ENCODE measurements around the gene RGS5. TPM values are rescaled to one million over a fixed set of nuclear protein-coding genes. Genes with fewer than 3 reads are reported as not detected.

RGS5 gene
- total and polyA plus RNA-seq, 4 donors: 4.6 to 12.7 (median 7.4) TPM

GRCh38 chr1:163130225-163130856, 72.4 kb downstream of the RGS5 start:
- Histone ChIP-seq H3K27ac (ENCODE audit: low read depth in 1 of 2, low read length in 2 of 2) (no peak overlapping the region), H3K27me3 (ENCODE audit: control insufficient read depth in 4 of 4, insufficient read depth in 4 of 4, low read length in 3 of 4) (no peaks in the 10 kb centered on the region), H3K9ac (ENCODE audit: low read depth in 1 of 2, low read length in 2 of 2) (no peak overlapping the region), H3K4me1 (ENCODE audit: control insufficient read depth in 4 of 4, insufficient read depth in 4 of 4, low read length in 3 of 4) (no peaks in the 10 kb centered on the region), H3K4me3 (ENCODE audit: low read depth in 1 of 3, low read length in 3 of 3) (no peak overlapping the region), H3K9me3 (ENCODE audit: control insufficient read depth in 4 of 4, low read length in 3 of 4) (no peaks in the 10 kb centered on the region), H3K36me3 (ENCODE audit: control insufficient read depth in 4 of 4, insufficient read depth in 3 of 4, low read depth in 1 of 4, low read length in 3 of 4) (no peaks in the 10 kb centered on the region)
- DNase-seq (ENCODE audit: low spot score): no peak
- WGBS: 60% methylated on average over 1 of the region's 1 CpG
- TF ChIP-seq FOXA2 (IDR thresholded peaks at IDR 0.05): no peak
- no peak for TF ChIP-seq EGR1 (IDR thresholded peaks at IDR 0.05; ENCODE audit: low read depth in 2 of 2)

- H3K4me1 ChIP-seq (ENCODE audit: control insufficient read depth in 4 of 4, insufficient read depth in 4 of 4, low read length in 3 of 4): no peaks in the 10 kb centered on the region
- TF ChIP-seq YY1 (IDR thresholded peaks at IDR 0.05): no peak
- TF ChIP-seq RAD21 (IDR thresholded peaks at IDR 0.05): no peak
- TF ChIP-seq ZBTB33 (IDR thresholded peaks at IDR 0.05): no peak
- TF ChIP-seq JUND (IDR thresholded peaks at IDR 0.05): no peak
- TF ChIP-seq EGR1 (IDR thresholded peaks at IDR 0.05; ENCODE audit: low read depth in 2 of 2): no peak
- TF ChIP-seq SP1 (IDR thresholded peaks at IDR 0.05): no peak
- TF ChIP-seq GABPA (IDR thresholded peaks at IDR 0.05 in 1 of 2, conservative IDR thresholded peaks at IDR 0.05 in 1 of 2): no peak
- TF ChIP-seq MAX (IDR thresholded peaks at IDR 0.05): no peak
- no peak for TF ChIP-seq ATF3 (IDR thresholded peaks at IDR 0.05)
- no peak for TF ChIP-seq FOXA1 (IDR thresholded peaks at IDR 0.05)
- TF ChIP-seq RXRA (IDR thresholded peaks at IDR 0.05): no peak
- TF ChIP-seq HNF4A (conservative IDR thresholded peaks at IDR 0.05): no peak
- no peak for TF ChIP-seq NR2F2 (IDR thresholded peaks at IDR 0.05)
- DNase-seq (ENCODE audit: low spot score): no peak
- H3K4me3 ChIP-seq (ENCODE audit: low read depth in 1 of 3, low read length in 3 of 3): no peak overlapping the region
- H3K27ac ChIP-seq (ENCODE audit: low read depth in 1 of 2, low read length in 2 of 2): no peak overlapping the region
- H3K27me3 ChIP-seq (ENCODE audit: control insufficient read depth in 4 of 4, insufficient read depth in 4 of 4, low read length in 3 of 4): no peaks in the 10 kb centered on the region
- WGBS: 78% methylated on average over 2 of the region's 2 CpGs
- H3K36me3 ChIP-seq (ENCODE audit: control insufficient read depth in 4 of 4, insufficient read depth in 3 of 4, low read depth in 1 of 4, low read length in 3 of 4): no peaks in the 10 kb centered on the region
- no peak overlapping the region for H3K9ac ChIP-seq (ENCODE audit: low read depth in 1 of 2, low read length in 2 of 2)
- no peaks in the 10 kb centered on the region for H3K9me3 ChIP-seq (ENCODE audit: control insufficient read depth in 4 of 4, low read length in 3 of 4)
Measured at GRCh38 chr1:163128282-163128681, 74.4 kb downstream of the RGS5 start.

GRCh38 chr1:163124812-163125211, 77.9 kb downstream of the RGS5 start:
- Histone ChIP-seq H3K9me3 (ENCODE audit: control insufficient read depth in 4 of 4, low read length in 3 of 4) (no peaks in the 10 kb centered on the region), H3K36me3 (ENCODE audit: control insufficient read depth in 4 of 4, insufficient read depth in 3 of 4, low read depth in 1 of 4, low read length in 3 of 4) (no peaks in the 10 kb centered on the region), H3K9ac (ENCODE audit: low read depth in 1 of 2, low read length in 2 of 2) (no peak overlapping the region), H3K4me3 (ENCODE audit: low read depth in 1 of 3, low read length in 3 of 3) (no peak overlapping the region), H3K27ac (ENCODE audit: low read depth in 1 of 2, low read length in 2 of 2) (no peak overlapping the region), H3K4me1 (ENCODE audit: control insufficient read depth in 4 of 4, insufficient read depth in 4 of 4, low read length in 3 of 4) (no peaks in the 10 kb centered on the region), H3K27me3 (ENCODE audit: control insufficient read depth in 4 of 4, insufficient read depth in 4 of 4, low read length in 3 of 4) (no peaks in the 10 kb centered on the region)
- WGBS: 67% methylated on average over 4 of the region's 4 CpGs
- TF ChIP-seq NR2F2 (IDR thresholded peaks at IDR 0.05): no peak
- TF ChIP-seq RXRA (IDR thresholded peaks at IDR 0.05): no peak
- no peak for TF ChIP-seq ZBTB33 (IDR thresholded peaks at IDR 0.05)
- TF ChIP-seq FOXA1 (IDR thresholded peaks at IDR 0.05): no peak
- TF ChIP-seq MAX (IDR thresholded peaks at IDR 0.05): no peak
- no peak for TF ChIP-seq REST (IDR thresholded peaks at IDR 0.05)
- TF ChIP-seq HNF4A (conservative IDR thresholded peaks at IDR 0.05): no peak
- no peak for TF ChIP-seq EGR1 (IDR thresholded peaks at IDR 0.05; ENCODE audit: low read depth in 2 of 2)
- TF ChIP-seq CTCF (IDR thresholded peaks at IDR 0.05; ENCODE audit: low read depth, low read length, missing input control): no peak
- no peak for TF ChIP-seq ATF3 (IDR thresholded peaks at IDR 0.05)
- no peak for TF ChIP-seq GABPA (IDR thresholded peaks at IDR 0.05 in 1 of 2, conservative IDR thresholded peaks at IDR 0.05 in 1 of 2)
- DNase-seq (ENCODE audit: low spot score): no peak

Measured in liver (tissue), 9 donors.